PC-9 (cell line): Measurements from ENCODE around the gene MEAK7. TPM values are rescaled to one million over a fixed set of nuclear protein-coding genes. Genes with fewer than 3 reads are reported as not detected.

Source experiments
- BruUV-seq: library from RNA; stranded (reverse); fragments of 400-500 nt; replicated peaks from 2 replicates; lab custom pipeline; 2021; lab: Mats Ljungman, UMichigan
- CTCF ChIA-PET: fragments of 300-600 bp; sonication (Branson Sonifier 250); formaldehyde crosslinking; loops from one replicate; lab custom pipeline; 2022; ENCODE audit warnings: antibody characterized with exemption; lab: Charles Lee
- POLR2A ChIA-PET: fragments of 300-600 bp; sonication (Branson Sonifier 250); formaldehyde crosslinking; loops from one replicate; lab custom pipeline; 2022; ENCODE audit warnings: antibody characterized with exemption; ENCODE audit not compliant: unreplicated experiment; lab: Charles Lee
- DNase-seq, 2 experiments: peaks; one replicate each; pipeline versions ENCODE4 v3.0.0 to v3.0.0-alpha.2; 2015 to 2022; ENCODE audit warnings: mixed read lengths in 1 of 2
- H2AFZ ChIP-seq: fragments of 200-600 bp; sonication (generic); 2 replicates; pipeline ENCODE4 v1.8.1; 2017; ENCODE audit warnings: antibody characterized with exemption
- H3F3A ChIP-seq: fragments of 200-600 bp; sonication (generic); 2 replicates; pipeline ENCODE4 v1.8.1; 2017; ENCODE audit warnings: antibody characterized with exemption, mild to moderate bottlenecking, low read depth; ENCODE audit not compliant: insufficient read depth
- H3K27ac ChIP-seq: fragments of 200-600 bp; sonication (generic); 2 replicates; pipeline ENCODE4 v1.6.1; 2016; ENCODE audit warnings: mixed run types
- H3K27me3 ChIP-seq: fragments of 200-600 bp; sonication (generic); 2 replicates; pipeline ENCODE4 v1.6.1; 2016; ENCODE audit warnings: low read depth, mixed run types; ENCODE audit not compliant: insufficient read depth
- H3K36me3 ChIP-seq: fragments of 200-600 bp; sonication (generic); 2 replicates; pipeline ENCODE4 v1.6.1; 2016; ENCODE audit warnings: low read depth, mixed run types
- H3K4me1 ChIP-seq: fragments of 200-600 bp; sonication (generic); replicated peaks from 2 replicates; pipeline ENCODE4 v1.6.1; 2016; ENCODE audit warnings: mixed run types; ENCODE audit not compliant: insufficient read depth
- H3K4me2 ChIP-seq: fragments of 200-600 bp; sonication (generic); 2 replicates; pipeline ENCODE4 v1.6.1; 2017; ENCODE audit warnings: mixed run types
- H3K4me3 ChIP-seq: fragments of 200-600 bp; sonication (generic); 2 replicates; pipeline ENCODE4 v1.6.1; 2016; ENCODE audit warnings: mixed run types
- H3K79me2 ChIP-seq: fragments of 200-600 bp; sonication (generic); 2 replicates; pipeline ENCODE4 v1.6.1; 2017; ENCODE audit warnings: low read depth, mixed run types
- H3K9me2 ChIP-seq: fragments of 200-600 bp; sonication (generic); 2 replicates; pipeline ENCODE4 v1.8.1; 2017; ENCODE audit warnings: mild to moderate bottlenecking; ENCODE audit not compliant: insufficient read depth
- H3K9me3 ChIP-seq: fragments of 200-600 bp; sonication (generic); 2 replicates; pipeline ENCODE4 v1.8.1; 2016; ENCODE audit warnings: low read depth; ENCODE audit not compliant: insufficient read depth
- H4K20me1 ChIP-seq: fragments of 200-600 bp; sonication (generic); 2 replicates; pipeline ENCODE4 v1.8.1; 2017; ENCODE audit not compliant: insufficient read depth
- EZH2 ChIP-seq: fragments of 200-600 bp; sonication (generic); IDR thresholded peaks from 2 replicates; pipeline ENCODE4 v1.8.0; 2017; ENCODE audit warnings: antibody characterized with exemption, low read depth
- intact Hi-C: fragments of 100-400 bp; cut with micrococcal nuclease; formaldehyde crosslinking; loops from one replicate; pipeline ENCODE4 v1.10.0; 2022; ENCODE audit not compliant: unreplicated experiment
- total RNA-seq: library from RNA; stranded (reverse); gene quantifications from 2 replicates; pipeline ENCODE4 v1.2.3, GENCODE V29; 2021
- TF ChIP-seq, protein P1 (sequence below): fragments of 200-600 bp; sonication (generic); conservative IDR thresholded peaks from 2 replicates; pipeline ENCODE4 v1.6.1; 2017; ENCODE audit warnings: mixed run types, antibody characterized with exemption, mild to moderate bottlenecking, moderate library complexity

The MEAK7 gene
- total RNA-seq, 1 experiment from 2014 or later, result 73.4 TPM

DNA sequence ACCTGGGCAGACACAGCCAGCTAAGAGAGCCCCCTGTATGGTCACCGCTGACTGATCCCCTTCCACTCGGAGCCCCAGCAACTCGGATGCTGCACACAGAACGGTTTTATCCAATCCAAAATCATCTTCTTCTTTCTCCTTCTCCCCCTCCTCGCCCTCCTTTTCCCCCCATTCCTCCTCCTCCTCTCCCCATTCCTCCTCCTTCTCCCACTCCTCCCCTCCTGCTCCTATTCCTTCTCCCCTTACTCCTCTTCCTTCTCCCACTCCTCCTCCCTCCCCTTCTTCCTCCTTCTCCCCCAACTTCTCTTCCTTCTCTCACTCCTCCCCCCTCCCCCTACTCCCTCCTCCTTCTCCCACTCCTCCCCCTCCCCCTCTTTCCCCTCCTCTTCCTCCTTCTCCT lies 30.4 kb upstream of the MEAK7 start:
- ChIA-PET CTCF (no interaction called here), POLR2A (no interaction called here)
- H3K27me3 ChIP-seq, result peaks cover 8% of the 10 kb centered on the region; the same call in 1 of the 2 replicates
- H3K9me2 ChIP-seq, result no peaks in the 10 kb centered on the region
- DNase-seq, result no peak
- intact Hi-C loops, result loop anchor here (5.0 kb wide), 1 partner anchor 67 kb away; no protein-coding TSS in a partner anchor
- no peaks in the 10 kb centered on the region for H3K36me3 ChIP-seq
- no peak overlapping the region for H3K4me3 ChIP-seq
- no peaks in the 10 kb centered on the region for H3F3A ChIP-seq
- no peaks in the 10 kb centered on the region for H3K9me3 ChIP-seq
- H4K20me1 ChIP-seq, result no peaks in the 10 kb centered on the region
- H3K79me2 ChIP-seq, result no peaks in the 10 kb centered on the region
- no peak overlapping the region for H3K27ac ChIP-seq
- no TSS peak for BruUV-seq
- H2AFZ ChIP-seq, result no peak overlapping the region
- TF ChIP-seq, protein P1, sequence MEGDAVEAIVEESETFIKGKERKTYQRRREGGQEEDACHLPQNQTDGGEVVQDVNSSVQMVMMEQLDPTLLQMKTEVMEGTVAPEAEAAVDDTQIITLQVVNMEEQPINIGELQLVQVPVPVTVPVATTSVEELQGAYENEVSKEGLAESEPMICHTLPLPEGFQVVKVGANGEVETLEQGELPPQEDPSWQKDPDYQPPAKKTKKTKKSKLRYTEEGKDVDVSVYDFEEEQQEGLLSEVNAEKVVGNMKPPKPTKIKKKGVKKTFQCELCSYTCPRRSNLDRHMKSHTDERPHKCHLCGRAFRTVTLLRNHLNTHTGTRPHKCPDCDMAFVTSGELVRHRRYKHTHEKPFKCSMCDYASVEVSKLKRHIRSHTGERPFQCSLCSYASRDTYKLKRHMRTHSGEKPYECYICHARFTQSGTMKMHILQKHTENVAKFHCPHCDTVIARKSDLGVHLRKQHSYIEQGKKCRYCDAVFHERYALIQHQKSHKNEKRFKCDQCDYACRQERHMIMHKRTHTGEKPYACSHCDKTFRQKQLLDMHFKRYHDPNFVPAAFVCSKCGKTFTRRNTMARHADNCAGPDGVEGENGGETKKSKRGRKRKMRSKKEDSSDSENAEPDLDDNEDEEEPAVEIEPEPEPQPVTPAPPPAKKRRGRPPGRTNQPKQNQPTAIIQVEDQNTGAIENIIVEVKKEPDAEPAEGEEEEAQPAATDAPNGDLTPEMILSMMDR, result no peak
- no peak for TF ChIP-seq EZH2
- no peaks in the 10 kb centered on the region for H3K4me1 ChIP-seq
- no peak overlapping the region for H3K4me2 ChIP-seq

DNA sequence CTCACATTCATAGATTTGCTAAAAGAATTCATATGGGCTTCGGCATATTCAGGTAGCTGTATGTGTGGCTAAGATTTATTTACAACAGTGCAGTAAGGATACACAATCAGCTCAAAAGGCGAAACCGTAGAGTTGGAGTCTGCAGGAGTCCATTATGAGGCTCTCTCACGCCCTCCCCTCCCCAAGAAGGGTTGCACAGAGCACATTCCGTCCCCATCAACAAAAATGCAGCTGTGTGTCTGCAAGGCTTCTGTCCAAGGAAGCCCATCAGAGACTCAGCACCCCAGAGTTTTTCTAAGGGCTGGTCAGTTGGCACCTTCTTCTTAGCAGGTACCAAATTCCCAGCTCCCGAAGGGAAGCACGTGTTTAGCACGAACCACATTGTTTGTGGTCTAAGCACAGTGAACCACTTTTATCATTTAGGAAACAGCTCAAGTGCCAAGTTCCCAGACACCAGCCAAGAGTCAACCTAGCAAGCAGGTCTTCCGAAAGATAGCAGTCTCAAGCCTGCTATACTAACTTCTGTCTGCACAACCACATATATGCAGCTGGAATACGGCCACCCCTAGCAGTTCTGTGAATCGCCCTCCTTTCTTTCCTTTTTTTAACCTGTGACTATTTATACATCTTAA lies 28.5 kb upstream of the MEAK7 start:
- Histone ChIP-seq H3K9me3 (no peaks in the 10 kb centered on the region), H3K36me3 (no peaks in the 10 kb centered on the region), H3K27me3 (peaks cover 16% of the 10 kb centered on the region; the same call in 1 of the 2 replicates), H3K9me2 (no peaks in the 10 kb centered on the region), H3K27ac (no peak overlapping the region), H4K20me1 (no peaks in the 10 kb centered on the region), H3K4me2 (no peak overlapping the region), H3K4me3 (no peak overlapping the region), H2AFZ (no peak overlapping the region), H3K4me1 (no peaks in the 10 kb centered on the region), H3F3A (no peaks in the 10 kb centered on the region), H3K79me2 (no peaks in the 10 kb centered on the region)
- no peak for DNase-seq
- no TSS peak for BruUV-seq
- intact Hi-C loops, result loop anchor here (5.0 kb wide), 1 partner anchor 69 kb away; no protein-coding TSS in a partner anchor
- CTCF ChIA-PET, result interaction anchor here (0.7 kb wide), 1 partner anchor 13 kb away, joined by 3 read pairs; no protein-coding TSS in a partner anchor
- no peak for TF ChIP-seq EZH2
- TF ChIP-seq, protein P1, result no peak
- POLR2A ChIA-PET, result interaction anchor here (0.7 kb wide), 1 partner anchor 22 kb away, joined by 3 read pairs; no protein-coding TSS in a partner anchor

DNA sequence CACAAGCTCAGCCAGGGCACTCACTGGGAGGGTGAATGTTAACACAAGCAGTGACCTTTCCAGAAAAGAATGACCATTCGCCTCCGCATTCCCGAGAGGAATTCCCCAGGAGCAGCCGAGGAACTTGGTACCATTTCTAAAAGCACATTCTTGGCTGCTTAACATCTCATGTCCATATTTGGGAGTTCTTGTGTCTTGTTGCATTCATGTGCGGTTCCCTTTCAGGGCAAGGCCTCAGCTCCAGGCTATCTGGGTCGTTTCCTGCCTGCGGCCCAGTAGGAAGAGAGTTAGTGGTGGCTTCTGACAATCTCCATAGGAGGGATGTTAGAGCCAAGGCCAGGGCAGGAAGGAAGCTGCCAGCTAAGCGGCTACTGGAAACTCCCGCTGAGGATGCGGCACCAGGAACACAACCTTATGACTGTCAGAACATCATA lies 27.8 kb upstream of the MEAK7 start:
- Histone ChIP-seq H3K9me2 (no peaks in the 10 kb centered on the region), H4K20me1 (no peaks in the 10 kb centered on the region), H3K4me3 (no peak overlapping the region), H3K9me3 (no peaks in the 10 kb centered on the region), H3F3A (no peaks in the 10 kb centered on the region), H3K27ac (no peak overlapping the region), H3K4me2 (no peak overlapping the region), H3K79me2 (no peaks in the 10 kb centered on the region), H3K27me3 (peaks cover 16% of the 10 kb centered on the region; the same call in 1 of the 2 replicates), H2AFZ (no peak overlapping the region), H3K36me3 (no peaks in the 10 kb centered on the region), H3K4me1 (no peaks in the 10 kb centered on the region)
- BruUV-seq, result no TSS peak
- peak in 1 of 2 experiments; percentile 68 for DNase-seq
- ChIA-PET CTCF (interaction anchor here (0.6 to 0.7 kb wide), 2 partner anchors 12 to 219 kb away, joined by 3 to 4 read pairs; no protein-coding TSS in a partner anchor), POLR2A (interaction anchor here (0.7 kb wide), 1 partner anchor 23 kb away, joined by 3 read pairs; no protein-coding TSS in a partner anchor)
- intact Hi-C loops, result loop anchor here (5.0 kb wide), 1 partner anchor 70 kb away; no protein-coding TSS in a partner anchor
- TF ChIP-seq EZH2, result no peak
- TF ChIP-seq, protein P1, result no peak
